ENCODE measurements around the gene ADA.
"Not testable (repeated sequence)": the region's sequence is repeated elsewhere in the genome, so short reads cannot be mapped to it uniquely, and the experiment has no call there.

Gene ADA

DNA sequence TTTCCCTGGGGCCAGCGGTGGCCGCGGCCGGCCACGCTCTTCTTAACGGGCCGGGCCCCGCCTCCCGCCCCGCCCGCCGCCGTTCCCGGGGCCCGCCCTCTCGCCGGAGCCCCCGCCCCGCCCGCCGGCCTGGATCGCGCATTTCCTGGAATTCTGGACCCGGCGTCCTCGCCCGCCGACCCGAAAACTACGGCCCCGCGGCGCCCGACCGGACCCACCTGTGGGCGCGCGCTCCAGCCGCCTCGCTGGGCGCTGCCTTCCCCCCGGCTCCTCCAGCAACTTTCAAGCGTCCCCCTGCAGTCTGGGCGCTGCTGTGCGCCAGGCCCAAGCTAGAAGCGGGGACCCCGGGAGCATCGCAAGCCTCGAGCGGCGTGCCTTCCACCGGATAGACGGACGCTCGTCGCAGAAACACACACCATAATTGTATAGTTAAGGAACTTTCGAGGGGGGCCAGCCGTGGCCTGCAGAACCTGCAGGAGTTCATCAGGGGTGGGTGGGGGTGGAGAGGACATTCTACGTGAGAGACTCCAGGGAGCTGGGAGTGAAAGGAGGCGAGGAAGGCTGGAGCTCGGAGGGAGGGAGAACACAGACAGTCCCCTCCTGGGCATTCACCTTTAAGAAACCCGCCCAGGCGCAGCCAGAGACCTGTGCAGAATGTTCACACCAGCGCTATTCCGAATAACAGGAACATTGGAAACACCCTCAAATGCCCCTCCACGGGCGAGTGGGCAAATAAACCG is at the start of gene ADA:
Gene ADA (minus strand): TSS at position 16 of the 740 bp plus-strand sequence. CDS start 92 bp downstream, outside the sequence.
- DNase-seq, result no peak

DNA sequence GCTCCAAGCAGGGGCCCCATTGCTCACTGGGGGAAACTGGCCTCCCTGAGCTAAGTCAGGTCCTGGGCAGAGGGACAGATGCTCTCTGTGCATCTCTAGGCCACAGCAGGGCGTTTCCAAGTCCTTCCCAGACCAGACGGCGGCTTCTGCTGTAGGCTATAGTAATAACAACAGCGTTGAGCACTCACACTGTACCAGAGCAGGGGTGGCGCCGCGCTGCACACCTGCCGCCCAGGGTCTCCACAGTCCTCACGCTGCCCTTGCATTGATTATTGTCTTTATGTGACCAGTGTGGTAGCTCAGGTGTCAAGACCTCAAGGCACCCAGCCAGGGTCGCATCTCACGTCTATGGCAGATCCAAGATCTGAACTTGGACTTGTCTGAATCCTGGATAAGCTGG is 48.8 kb upstream of the ADA start:
- DNase-seq, result no peak

DNA sequence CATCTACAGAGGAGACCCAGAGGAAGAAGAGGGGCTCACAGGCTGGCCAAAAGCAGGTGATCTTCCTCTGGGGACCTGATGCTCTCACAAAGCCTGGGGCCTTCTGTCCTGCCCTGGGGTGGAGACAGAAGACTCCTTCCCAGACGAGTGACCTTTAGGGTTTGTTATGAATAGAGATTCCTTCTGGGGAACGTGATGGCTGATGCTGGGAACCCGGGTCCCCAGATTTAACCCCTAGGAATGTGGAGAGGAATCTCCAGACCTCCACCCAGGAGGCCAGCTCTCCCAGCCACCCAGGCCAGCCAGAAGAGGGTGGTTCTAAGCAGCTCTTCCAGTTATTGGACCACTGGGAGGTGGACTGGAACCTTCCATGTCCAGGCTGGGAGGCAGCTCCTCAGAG is 46.9 kb upstream of the ADA start:
- DNase-seq, result no peak

DNA sequence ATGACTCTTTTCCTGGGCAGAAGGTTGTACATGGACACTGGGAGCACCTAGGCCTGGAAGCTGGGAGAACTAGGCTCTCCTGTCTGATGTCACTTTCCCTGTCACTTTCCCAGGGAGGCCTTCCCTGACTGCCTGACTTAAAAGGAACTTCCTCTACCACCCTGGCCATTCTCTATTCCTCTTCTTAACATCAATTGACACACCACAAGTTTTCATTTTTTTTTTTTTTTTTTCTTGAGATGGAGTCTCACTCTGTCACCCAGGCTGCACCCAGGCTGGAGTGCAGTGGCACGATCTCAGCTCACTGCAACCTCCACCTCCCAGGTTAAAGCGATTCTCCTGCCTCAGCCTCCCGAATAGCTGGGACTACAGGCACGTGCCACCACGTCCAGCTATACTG is 45.5 kb upstream of the ADA start:
- DNase-seq, result not testable (repeated sequence)

DNA sequence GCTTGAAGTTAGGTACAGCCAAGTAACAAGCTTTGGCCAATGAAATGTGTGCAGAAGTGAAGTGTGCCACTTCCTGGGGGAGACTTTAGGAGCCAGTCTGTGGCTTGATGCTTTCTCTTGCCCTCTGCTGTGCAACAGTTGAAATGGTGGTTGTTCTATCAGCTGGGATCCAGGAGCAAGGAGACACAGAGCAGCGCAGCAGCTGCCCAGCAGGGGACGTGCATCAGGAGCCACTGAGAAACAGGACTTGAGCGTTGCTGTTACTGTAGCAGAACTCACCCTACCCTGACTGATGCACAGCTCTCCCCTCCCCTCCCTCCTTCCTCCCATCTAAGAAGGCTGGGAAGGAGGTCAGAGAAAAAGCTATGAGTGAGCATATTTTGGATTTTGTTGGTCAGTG is 44.8 kb upstream of the ADA start:
- no peak for DNase-seq

DNA sequence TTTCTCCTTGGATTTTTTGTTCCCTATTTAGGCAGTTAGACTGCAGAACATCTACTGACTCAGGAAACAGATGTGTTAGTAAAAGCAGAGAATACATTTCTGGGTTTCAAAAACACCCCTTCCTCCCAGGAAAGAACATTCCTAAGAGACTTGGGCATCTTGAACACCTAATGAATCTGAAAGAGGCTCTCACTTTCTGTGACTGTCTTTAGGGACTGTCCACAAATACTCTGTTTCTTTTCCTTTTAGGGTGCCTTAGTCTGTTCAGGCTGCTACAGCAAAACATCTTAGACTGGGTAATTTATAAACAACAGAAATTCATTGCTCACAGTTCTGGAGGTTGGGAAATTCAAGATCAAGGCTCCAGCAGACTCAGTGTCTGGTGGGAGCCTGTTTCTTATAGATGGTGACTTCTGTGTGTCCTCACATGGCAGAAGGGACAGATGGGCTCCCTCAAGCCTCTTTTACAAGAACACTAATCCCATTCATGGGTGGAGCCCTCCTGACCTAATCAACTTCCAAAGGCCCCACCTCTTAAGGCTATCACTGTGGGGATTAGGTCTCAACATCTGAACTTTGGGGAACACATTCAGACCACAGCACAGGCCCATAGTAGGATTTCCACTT is 44.3 kb upstream of the ADA start:
- DNase-seq, result no peak

DNA sequence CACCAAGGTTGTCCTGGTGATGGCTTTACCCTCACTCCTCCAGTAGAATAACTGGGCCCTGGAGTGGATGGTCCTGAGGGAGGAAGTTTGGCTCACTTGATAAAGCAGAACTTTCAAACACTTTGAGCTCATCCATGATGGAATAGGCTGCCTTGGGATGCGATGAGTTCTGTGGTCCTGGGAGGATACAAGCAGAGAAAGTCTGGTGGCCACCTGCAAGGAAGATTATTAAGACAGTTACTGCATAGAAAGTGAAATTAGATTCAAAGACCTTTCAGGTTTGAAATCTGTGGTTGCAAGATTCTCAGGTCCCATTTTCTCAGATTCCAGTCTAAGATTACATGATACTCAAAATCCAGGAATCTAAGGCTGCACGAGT is 43.8 kb upstream of the ADA start:
- no peak for DNase-seq

DNA sequence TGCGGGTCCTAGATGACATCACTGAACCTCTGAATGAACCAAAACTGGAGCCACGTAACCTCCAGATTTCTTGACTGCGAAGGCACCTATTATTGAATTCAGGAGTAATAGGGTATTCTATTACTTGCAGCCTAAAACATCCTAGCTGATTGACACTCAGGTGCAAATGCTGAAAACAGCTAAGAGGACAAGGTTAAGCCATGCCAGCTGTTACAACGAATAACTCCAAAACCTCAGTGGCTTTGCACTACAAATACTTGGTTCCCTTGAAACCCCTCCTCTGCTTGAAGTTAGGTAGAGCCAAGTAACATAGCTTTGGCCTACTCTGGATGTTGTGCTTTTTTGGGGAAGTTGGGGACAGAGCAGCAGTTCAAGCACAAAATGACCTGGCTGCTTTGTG is 42.7 kb upstream of the ADA start:
- no peak for DNase-seq

DNA sequence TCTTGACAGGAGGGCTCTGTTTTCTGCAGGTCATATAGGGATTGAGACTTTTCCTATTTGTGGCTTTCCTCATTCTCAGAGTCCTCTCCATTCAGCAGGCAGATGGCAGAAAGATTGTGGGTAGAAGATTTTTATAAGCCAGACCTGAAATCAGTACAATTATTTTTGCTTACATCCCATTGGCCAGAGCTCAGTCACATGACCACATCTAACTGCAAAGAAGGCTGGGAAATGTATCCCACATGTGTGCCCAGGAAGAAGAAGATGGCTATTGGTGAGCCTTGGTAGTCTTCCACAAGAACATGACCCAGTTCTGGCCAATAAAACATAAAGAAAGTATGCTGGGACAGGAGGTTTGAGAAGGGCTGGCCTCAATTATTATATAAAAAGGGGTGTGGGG is 42.1 kb upstream of the ADA start:
- no peak for DNase-seq

DNA sequence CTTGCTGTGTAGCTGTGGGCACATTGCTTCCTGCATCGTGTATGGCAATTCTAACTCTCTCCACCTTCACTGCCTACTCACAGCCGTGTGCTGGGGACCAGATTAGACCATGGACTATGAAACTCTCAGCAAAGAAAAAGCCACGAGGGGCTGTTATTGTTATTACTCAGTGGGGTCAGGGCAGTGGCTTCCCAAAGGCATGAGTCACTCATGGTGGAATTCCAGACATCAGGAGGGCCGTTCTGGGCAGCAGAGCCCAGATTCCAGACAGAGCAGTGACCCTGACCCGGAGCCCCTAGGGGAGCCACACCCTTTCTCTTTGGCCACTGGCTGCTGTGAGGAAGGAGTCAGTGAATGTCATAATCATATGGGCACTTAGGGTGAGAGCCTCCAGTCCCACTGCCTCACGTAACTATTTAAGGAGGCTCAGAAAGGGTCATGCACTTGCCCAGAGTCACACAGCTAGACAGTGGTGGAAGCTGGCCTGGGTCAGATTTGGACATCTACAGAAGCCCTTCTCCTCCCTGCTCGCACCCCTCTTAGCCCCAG is 41.5 kb upstream of the ADA start:
- no peak for DNase-seq

DNA sequence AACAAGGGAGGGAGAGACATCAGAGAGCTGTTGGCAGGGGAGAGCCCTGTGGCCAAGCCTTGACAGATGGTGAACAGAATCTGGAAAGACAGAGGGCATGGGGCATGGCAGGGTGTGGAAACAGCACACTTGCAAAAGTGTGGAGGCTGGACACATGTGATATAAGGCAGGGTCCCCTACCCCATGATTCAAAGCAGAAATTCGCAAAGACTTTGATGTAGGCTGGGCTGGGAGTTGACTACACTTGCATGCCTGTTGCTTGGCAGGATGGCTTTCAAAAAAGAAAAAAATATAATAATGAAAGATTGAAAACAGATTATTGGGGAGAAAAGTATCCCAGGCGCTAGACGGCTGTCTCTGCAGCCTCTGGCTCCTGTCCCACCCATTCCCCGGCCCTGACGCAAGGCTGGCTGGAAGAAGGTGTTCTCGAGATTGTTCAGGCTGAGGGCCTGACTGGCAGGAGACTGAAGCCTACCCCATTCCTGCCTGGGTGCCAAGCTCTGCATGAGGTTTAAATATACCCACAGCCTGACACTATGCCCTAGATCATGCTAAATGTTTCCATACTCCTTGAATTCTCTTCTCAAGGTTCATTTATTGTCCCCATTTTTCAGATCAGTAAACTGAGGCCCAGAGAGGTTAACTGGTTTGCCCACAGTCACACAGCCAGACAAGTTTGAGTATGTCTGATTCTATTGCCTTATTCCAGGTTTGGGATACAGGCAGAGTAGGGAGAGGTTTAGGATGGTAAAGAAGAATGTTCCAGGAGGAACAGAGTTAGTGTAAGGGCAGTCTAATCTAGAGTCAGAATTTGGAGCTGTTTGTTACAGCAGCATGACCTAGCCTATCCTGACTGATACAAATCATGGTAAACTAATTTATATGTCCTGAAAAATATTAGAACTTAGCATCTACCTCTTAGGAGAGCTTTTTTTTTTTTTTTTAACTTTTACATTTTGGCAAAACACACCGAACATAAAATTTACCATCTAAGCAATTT is 40.2 kb upstream of the ADA start:
- DNase-seq, result no peak

DNA sequence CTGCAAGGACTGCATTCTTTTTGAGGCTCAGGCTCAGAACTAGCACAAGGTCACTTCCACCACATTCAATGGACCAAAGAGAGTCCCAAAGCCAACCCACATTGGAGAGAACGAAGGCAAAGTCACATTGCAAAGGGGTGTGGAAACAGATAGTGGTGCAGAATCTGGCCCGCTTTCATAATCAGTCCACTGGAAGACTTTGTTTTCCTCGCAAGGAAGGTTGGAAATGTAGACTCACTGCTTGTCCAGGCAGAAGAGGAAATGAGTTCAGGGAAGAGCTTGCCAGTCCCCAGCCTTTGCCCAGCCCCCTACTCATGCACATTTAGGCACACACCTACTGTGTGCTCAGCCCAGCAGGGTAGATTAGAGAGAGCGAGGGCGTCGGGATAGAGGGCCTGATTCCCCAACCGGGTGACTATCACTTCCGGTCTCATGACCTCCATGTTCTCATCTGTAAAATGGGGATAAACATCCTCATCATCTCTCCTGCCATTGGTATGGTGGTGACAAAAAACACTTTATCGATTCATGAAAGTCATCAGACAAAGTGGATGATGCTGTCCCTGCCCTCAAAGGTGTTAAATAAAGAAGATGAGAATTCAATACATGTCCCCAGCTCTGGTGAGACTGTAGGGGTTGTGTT is 39.4 kb upstream of the ADA start:
- DNase-seq, result no peak

DNA sequence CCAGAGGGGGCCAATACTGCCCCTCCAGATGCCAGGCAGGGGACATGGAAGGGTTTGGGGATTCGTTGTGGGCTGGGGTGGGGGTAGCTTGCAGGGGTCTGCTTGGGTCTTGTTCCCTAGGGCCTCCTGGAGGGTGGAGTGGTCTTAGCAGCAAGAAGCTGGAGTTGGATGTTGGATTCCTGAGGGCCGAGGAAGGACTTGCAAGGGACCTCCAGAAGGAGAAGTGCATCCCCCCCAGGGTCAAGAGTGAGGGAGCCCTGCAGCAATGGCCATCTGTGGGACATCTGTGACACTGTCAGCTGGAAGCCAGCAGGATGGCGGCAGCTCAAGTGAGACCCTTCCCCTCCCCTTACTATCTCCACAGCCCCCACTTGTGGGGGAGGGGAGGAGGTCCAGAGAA is 38.3 kb upstream of the ADA start:
- no peak for DNase-seq

DNA sequence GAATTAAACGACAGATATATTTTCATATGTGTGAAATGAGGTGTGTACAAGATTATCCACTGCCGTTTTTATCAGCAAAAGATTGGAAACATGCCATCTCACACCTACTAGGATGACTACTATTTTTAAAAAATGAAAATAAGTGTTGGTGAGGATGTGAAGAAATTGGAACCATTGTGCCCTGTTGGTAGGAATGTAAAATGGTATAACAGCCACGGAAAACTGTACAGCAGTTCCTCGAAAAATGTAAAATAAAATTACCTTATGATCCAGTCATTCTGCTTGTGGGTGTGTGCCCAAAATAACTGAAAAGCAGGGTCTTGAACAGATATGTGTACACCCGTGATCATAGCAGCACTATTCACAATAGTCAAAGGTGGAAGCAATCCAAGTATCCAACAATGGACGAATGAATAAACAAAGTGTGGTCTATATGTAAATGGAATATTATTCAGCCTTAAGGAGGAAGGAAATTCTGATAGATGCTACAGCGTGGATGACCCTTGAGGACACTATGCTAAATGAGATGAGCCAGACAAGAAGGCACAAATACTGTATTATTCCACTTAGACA is 36.6 kb upstream of the ADA start:
- no peak for DNase-seq

DNA sequence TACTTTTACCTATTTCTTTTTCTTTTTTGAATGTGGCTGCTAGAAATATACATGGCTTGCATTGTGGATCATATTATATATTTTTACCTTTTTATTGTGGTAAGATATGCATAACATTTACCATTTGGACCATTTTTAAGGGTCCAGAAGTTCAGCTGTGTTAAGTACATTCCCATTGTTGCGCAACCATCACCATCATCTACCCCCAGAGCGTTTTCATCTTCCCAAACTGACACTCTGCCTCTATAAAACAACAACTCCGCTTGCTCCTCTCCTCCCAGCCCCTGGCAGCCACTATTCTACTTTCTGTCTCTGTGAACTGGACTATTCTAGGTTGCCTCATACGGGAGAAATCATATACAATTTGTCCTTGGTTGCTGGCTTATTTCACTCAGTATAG is 35.4 kb upstream of the ADA start:
- no peak for DNase-seq

DNA sequence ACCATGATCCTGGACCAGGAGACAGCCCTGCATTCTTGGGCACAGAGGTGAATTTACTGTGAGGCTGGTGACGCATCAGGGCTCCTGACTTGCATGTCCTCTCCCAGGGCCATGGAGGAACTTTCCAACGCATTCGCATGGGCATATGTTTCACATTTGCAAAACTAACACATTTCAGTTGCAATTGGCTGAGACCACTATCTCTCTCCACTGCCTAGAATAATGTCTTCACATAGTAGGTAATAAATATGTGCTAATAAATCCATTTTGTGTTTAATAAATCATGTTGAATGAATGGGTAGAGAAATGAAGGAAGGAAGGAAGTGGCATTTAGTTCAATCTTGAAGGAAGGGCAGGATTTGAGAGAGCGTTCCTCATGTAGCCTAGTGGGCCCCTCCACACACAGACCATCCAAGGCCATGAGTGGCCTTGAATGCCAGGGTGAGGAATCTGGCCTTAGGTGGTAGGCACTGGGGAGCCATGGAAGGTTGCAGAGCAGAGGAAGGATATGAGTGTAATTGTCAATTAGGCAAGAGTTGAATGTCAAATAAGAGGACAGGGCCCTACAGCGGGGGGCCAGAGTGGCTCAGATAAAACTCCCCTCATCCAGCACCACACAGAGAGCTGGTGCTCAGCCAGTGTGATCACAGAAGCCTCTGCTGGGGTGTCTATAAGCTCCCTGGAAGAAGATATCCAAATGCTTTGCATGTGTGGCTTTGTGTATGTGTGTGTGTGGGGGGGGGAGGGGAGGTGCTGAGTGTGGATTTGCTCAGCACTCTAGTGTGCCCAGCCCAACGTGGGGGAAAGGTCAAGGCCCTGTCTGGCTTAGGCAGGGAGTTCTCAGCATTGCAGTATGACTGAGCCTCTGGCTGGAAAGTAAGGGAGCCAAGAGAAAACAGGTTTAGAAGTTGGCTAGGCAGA is 32.8 kb upstream of the ADA start:
- DNase-seq, result no peak

DNA sequence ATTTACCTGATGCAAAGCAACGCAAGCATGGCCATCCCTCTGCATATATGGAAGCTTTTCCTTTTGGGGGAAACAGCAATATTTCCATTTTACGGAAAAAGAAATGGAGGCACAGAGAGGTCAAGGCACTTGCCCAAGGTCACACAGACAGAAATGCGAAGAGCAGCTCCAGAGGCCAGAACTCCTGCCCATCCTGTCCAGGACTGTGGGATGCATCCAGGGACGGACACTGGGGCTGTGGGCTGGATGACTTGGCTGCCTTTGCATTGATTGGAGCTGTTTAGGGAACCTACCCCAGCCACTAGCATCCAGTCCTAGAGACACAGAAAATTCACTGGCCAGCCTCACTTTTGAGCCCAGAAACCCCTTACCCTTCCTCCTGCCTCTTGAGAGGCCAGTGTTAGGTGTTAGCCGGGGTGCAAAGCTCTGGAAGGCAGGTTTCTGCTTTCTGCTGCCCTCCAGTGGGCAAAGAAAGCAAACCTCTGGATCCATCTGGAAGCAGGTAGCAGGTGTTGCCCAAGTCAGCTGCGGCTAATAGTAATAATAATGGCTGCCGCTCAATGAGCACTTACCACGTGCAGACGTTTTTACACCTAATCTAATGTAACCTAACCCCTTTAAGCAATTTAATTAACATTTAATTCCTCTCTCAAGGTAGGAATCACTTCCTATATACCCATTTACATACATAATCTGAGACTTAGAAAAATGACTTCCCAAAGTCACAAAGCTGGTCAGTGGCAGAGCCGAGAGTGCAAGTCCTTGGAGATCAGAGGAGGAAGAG is 32.0 kb upstream of the ADA start:
- no peak for DNase-seq

DNA sequence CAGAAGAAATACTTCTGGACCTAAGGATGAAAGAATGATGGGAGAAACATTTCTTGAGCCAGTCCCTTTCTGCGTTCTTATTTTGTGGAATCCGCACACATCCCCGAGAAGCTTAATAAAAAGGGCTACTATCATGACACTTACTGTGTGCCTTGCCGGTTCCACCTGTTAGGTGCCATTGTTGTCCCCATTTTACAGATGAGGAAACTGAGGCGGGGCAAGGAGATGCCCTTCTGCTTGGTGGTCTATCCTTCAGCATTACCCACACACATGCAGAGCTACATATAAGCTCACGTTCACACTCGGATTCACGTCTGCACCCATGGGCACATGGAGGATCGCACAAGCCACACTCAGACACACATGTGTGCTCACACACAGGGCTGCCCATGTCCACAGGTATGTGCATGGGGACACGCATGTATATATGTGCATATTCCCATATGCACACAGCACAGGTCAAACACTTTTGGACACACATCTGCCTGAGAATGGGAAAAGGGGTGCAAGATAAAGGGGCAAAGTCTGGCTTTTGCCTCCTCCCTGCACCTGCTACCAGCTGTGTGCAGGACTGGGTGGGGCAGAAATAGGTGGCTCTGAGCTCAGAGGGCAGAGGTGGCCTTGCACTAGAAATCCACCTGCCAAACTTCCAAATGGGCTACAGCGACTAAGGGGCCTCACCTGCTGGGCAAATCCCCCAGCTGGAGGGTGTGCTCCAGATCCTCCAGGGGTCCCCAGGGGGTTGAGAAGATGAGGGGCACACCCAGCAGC is 30.5 kb upstream of the ADA start:
- DNase-seq, result no peak

DNA sequence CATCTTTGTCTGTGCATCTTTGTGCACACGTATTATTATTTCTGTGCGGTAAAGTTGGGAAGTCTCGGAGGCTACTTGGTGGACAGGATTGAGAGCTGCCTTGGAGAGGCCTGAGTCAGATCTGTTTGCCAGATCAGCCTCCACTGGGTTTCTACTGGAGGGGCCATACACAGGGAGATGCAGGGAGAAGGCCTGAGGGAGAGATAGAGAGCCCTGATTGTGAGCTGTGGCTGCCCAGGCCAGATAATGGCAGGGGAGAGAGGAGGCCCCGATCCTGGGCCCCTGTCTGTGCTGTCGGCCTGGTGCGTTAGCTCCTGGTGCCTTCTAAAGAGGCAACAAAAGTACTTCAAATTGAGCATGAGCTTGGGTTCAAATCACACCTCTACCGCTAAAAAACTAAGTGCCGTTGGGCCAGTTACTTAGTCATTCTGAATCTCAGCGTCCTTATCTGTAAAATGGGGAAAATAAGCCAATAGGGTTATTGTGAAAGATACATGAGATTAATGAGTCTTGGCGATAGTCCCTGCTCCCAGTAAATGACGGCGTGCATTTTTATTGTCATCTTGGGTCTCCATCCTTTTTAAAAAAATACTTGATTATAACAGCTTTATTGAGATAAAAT is 27.6 kb upstream of the ADA start:
- no peak for DNase-seq

All from NCI-H2081 treated with DMSO at 0.1 percent for 48 hours (cell line).